ENCODE results near the gene PDZRN3. TPM values are rescaled to one million over a fixed set of nuclear protein-coding genes. Genes with fewer than 3 reads are reported as not detected.

Gene PDZRN3
- total RNA-seq, 1 experiment from 2014 or later = 17.5 TPM

DNA sequence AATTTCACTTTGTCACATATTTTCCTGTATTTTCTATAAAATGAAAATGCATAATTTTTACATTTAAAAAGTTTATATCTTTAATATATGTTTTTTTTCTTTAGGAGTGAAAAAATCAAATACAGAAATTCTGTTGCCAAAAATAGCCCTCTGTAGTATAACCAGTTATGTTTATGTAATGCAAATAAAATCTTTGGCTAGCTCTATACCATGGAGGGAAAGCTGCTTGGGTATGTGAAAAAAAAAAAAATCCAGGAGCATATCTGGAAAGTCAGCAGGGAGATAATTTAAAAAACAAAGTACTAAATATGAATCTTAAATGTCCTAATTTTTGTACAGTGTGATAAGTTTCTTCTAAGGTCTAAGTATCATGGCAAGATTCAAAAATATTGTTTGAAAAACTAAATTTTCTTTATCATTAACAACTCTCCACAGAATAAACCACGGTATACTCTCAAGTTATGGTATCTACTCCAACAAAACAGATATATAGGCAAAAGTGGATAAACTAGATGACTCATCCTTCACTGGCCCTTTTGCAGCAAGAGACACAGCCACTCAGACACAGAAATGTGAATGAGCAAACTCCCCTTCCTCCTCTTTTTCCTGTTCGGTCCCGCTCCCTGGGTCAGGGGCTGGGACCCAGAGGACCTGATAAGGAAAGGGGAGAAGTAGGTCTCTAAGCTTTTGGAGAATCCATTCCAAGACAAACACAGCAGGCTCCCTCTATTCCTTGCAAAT is 66.6 kb downstream of the PDZRN3 start:
- H3K9me2 ChIP-seq (replicated peaks; ENCODE audit: insufficient read depth, low read length) = no peaks in the 10 kb centered on the region
- no peaks in the 10 kb centered on the region for H3K79me2 ChIP-seq (ENCODE audit: low read length)
- no peaks in the 10 kb centered on the region for H3K36me3 ChIP-seq (ENCODE audit: insufficient read depth, low read length)
- H3K9ac ChIP-seq (ENCODE audit: low read length) = no peak overlapping the region
- no peak for DNase-seq
- H4K20me1 ChIP-seq (ENCODE audit: insufficient read depth, low read depth, low read length) = no peaks in the 10 kb centered on the region
- H3K9me3 ChIP-seq (ENCODE audit: low read length) = no peaks in the 10 kb centered on the region
- H3K27me3 ChIP-seq (ENCODE audit: low read length) = no peaks in the 10 kb centered on the region
- H3K27ac ChIP-seq (ENCODE audit: low read length) = no peak overlapping the region
- H3K4me3 ChIP-seq (ENCODE audit: low read length) = no peak overlapping the region
- H3K4me2 ChIP-seq (ENCODE audit: low read depth, low read length, poor library complexity, severe bottlenecking) = no peak overlapping the region
- H2AFZ ChIP-seq (ENCODE audit: low read length) = no peak overlapping the region
- H3K4me1 ChIP-seq (ENCODE audit: low read length) = no peaks in the 10 kb centered on the region

DNA sequence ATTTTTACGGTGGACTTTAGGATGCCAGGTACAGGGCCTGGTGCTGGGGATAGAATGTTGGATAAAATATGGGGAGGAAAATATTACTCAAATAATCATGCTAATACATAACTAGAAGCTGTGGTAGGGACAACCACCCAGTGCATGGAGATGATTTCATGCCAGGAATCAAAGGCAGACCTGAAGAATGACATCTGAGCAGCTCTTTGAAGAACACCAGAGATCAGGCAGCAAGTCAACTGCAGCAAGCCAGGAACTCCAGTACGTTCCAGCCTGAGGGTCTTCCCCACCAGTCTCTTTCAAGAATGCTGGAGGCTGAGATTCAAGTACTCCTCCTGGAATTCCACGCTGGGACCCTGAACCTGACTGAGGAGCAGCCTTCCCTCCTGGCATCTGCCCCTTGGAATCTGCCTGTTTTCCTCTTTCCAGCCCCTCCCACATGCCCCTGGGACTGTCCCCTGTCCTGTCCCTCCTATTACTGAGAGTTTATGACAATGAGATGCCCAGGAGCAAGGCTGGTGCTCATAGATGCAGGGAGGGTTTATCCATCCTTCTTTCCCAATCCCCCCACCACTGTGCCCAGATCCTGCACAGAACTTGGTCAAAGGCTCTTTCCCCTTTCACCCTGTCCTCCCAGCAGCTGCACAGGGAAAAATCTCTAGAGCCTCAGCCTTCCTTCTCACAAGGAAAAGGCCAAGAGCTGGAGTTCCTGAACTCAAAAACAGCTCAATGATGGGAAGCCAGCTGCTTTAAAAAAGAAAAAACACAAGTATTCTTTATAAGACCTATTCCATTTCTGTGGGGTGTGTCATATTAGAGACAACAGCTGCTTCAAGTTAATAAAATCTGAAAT is 68.0 kb downstream of the PDZRN3 start:
- Histone ChIP-seq H3K79me2 (ENCODE audit: low read length) (no peaks in the 10 kb centered on the region), H4K20me1 (ENCODE audit: insufficient read depth, low read depth, low read length) (no peaks in the 10 kb centered on the region)

DNA sequence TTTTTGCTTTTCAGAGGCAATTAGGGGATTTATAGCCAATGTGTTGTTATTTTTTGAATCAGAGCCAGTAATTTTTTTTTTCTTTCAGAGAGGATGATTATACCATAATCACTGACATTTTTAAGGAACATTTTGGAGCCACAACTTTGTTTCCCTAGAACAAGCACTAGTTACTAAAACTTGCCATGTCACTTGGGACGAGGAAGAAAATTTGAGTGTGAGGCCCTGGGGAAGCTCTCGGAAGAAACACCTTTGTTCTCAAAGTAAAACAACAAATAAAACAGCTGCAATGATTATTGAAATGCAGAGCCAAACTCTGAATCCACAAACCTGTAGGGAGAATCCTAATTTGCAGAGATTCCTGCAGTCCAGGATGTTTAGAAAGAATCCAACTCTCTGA is 69.7 kb downstream of the PDZRN3 start:
- Histone ChIP-seq H3K9me3 (ENCODE audit: low read length) (no peaks in the 10 kb centered on the region), H3K9ac (ENCODE audit: low read length) (no peak overlapping the region), H3K4me3 (ENCODE audit: low read length) (no peak overlapping the region), H3K79me2 (ENCODE audit: low read length) (no peaks in the 10 kb centered on the region), H2AFZ (ENCODE audit: low read length) (no peak overlapping the region), H3K36me3 (ENCODE audit: insufficient read depth, low read length) (no peaks in the 10 kb centered on the region), H4K20me1 (ENCODE audit: insufficient read depth, low read depth, low read length) (no peaks in the 10 kb centered on the region), H3K27me3 (ENCODE audit: low read length) (no peaks in the 10 kb centered on the region), H3K4me2 (ENCODE audit: low read depth, low read length, poor library complexity, severe bottlenecking) (no peak overlapping the region), H3K4me1 (ENCODE audit: low read length) (no peaks in the 10 kb centered on the region), H3K9me2 (replicated peaks; ENCODE audit: insufficient read depth, low read length) (no peaks in the 10 kb centered on the region), H3K27ac (ENCODE audit: low read length) (no peak overlapping the region)
- no peak for DNase-seq

More for the DNA sequence above, 68.0 kb downstream of the PDZRN3 start:
- DNase-seq = no peak
- no peak overlapping the region for H3K4me2 ChIP-seq (ENCODE audit: low read depth, low read length, poor library complexity, severe bottlenecking)
- H3K9me3 ChIP-seq (ENCODE audit: low read length) = no peaks in the 10 kb centered on the region
- no peak overlapping the region for H3K9ac ChIP-seq (ENCODE audit: low read length)
- no peak overlapping the region for H2AFZ ChIP-seq (ENCODE audit: low read length)
- H3K27ac ChIP-seq (ENCODE audit: low read length) = no peak overlapping the region
- no peaks in the 10 kb centered on the region for H3K27me3 ChIP-seq (ENCODE audit: low read length)
- no peaks in the 10 kb centered on the region for H3K9me2 ChIP-seq (replicated peaks; ENCODE audit: insufficient read depth, low read length)
- no peak overlapping the region for H3K4me3 ChIP-seq (ENCODE audit: low read length)
- H3K36me3 ChIP-seq (ENCODE audit: insufficient read depth, low read length) = no peaks in the 10 kb centered on the region
- H3K4me1 ChIP-seq (ENCODE audit: low read length) = no peaks in the 10 kb centered on the region

DNA sequence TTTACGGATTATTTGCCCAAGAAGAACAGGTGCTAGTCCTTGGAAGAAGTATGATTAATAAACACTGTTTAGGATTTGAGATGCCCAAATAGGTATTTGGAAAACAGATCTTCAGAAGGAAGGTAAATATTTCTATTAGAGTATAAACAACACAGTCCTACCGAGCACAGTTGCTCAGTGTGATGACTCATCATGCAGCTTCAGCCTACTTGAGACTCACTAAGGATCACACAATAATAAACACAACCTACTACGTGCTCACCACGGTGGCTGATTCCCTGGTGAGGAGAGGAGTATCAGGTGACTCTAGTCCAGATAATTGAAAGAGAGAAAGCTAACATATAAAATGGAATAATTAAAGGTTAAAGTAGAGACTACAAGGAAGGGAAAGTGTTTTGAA is 72.0 kb downstream of the PDZRN3 start:
- Histone ChIP-seq H3K4me2 (ENCODE audit: low read depth, low read length, poor library complexity, severe bottlenecking) (no peak overlapping the region), H4K20me1 (ENCODE audit: insufficient read depth, low read depth, low read length) (no peaks in the 10 kb centered on the region), H3K9me2 (replicated peaks; ENCODE audit: insufficient read depth, low read length) (no peaks in the 10 kb centered on the region)

DNA sequence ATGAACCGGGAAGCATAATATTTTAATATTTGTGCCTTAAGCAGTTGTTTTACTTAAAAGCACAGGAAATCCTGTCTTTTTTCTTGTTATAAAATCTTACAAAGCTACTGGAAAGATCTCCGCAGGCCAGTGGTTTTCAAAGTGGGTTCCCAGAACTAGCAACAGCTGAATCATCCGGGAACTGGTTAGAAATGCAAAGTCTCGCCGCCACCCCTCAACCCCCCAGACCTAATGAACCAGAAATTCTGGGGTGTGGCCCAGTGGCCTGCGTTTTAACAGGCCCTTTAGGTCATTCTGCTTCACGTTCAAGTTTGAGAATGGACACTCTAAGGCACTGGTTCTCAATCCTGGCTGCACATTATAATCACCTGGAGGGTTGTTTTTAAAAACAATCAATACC is 74.7 kb downstream of the PDZRN3 start:
- no peaks in the 10 kb centered on the region for H4K20me1 ChIP-seq (ENCODE audit: insufficient read depth, low read depth, low read length)
- H3K4me1 ChIP-seq (ENCODE audit: low read length) = no peaks in the 10 kb centered on the region
- no peaks in the 10 kb centered on the region for H3K36me3 ChIP-seq (ENCODE audit: insufficient read depth, low read length)
- no peak overlapping the region for H2AFZ ChIP-seq (ENCODE audit: low read length)
- H3K9me2 ChIP-seq (replicated peaks; ENCODE audit: insufficient read depth, low read length) = no peaks in the 10 kb centered on the region
- H3K79me2 ChIP-seq (ENCODE audit: low read length) = no peaks in the 10 kb centered on the region
- H3K4me3 ChIP-seq (ENCODE audit: low read length) = no peak overlapping the region
- no peak overlapping the region for H3K27ac ChIP-seq (ENCODE audit: low read length)
- H3K9ac ChIP-seq (ENCODE audit: low read length) = no peak overlapping the region
- no peaks in the 10 kb centered on the region for H3K27me3 ChIP-seq (ENCODE audit: low read length)
- H3K9me3 ChIP-seq (ENCODE audit: low read length) = no peaks in the 10 kb centered on the region
- H3K4me2 ChIP-seq (ENCODE audit: low read depth, low read length, poor library complexity, severe bottlenecking) = no peak overlapping the region
- DNase-seq = no peak

More for the DNA sequence above, 72.0 kb downstream of the PDZRN3 start:
- Histone ChIP-seq H2AFZ (ENCODE audit: low read length) (no peak overlapping the region), H3K9me3 (ENCODE audit: low read length) (no peaks in the 10 kb centered on the region), H3K27ac (ENCODE audit: low read length) (no peak overlapping the region), H3K4me1 (ENCODE audit: low read length) (no peaks in the 10 kb centered on the region), H3K36me3 (ENCODE audit: insufficient read depth, low read length) (no peaks in the 10 kb centered on the region), H3K27me3 (ENCODE audit: low read length) (no peaks in the 10 kb centered on the region), H3K4me3 (ENCODE audit: low read length) (no peak overlapping the region), H3K9ac (ENCODE audit: low read length) (no peak overlapping the region), H3K79me2 (ENCODE audit: low read length) (no peaks in the 10 kb centered on the region)
- DNase-seq = no peak

DNA sequence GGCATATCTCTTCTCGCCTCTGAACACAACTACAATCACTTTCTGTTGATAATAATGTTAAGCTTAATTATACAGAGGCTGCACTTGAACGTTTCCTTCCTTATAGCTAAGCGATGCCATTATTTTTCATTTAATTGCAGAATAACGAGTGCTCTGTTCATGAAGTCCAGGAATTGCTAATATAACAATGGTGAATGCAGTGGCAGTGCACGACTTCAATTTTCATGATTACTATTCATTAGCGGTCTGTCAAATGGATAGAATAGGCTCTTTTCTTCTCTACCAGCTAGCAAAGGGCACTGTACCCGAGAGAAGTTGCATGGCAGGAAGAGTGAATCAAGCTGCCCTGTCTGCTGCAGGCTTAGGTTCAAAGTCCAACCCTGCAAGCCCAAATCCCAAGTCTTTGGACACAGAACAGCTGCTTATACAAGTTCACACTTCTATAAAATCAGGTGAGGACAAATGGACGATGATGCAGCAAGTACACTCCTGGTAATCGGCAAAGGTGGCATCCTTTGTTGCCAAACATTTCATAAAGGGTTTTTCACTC is 75.6 kb downstream of the PDZRN3 start:
- H3K27me3 ChIP-seq (ENCODE audit: low read length) = no peaks in the 10 kb centered on the region
- H2AFZ ChIP-seq (ENCODE audit: low read length) = no peak overlapping the region
- H4K20me1 ChIP-seq (ENCODE audit: insufficient read depth, low read depth, low read length) = no peaks in the 10 kb centered on the region
- no peaks in the 10 kb centered on the region for H3K4me1 ChIP-seq (ENCODE audit: low read length)
- H3K9ac ChIP-seq (ENCODE audit: low read length) = no peak overlapping the region
- H3K36me3 ChIP-seq (ENCODE audit: insufficient read depth, low read length) = no peaks in the 10 kb centered on the region
- H3K4me3 ChIP-seq (ENCODE audit: low read length) = no peak overlapping the region
- H3K4me2 ChIP-seq (ENCODE audit: low read depth, low read length, poor library complexity, severe bottlenecking) = no peak overlapping the region
- H3K9me2 ChIP-seq (replicated peaks; ENCODE audit: insufficient read depth, low read length) = no peaks in the 10 kb centered on the region
- no peak for DNase-seq
- H3K27ac ChIP-seq (ENCODE audit: low read length) = no peak overlapping the region
- H3K79me2 ChIP-seq (ENCODE audit: low read length) = no peaks in the 10 kb centered on the region
- H3K9me3 ChIP-seq (ENCODE audit: low read length) = no peaks in the 10 kb centered on the region

DNA sequence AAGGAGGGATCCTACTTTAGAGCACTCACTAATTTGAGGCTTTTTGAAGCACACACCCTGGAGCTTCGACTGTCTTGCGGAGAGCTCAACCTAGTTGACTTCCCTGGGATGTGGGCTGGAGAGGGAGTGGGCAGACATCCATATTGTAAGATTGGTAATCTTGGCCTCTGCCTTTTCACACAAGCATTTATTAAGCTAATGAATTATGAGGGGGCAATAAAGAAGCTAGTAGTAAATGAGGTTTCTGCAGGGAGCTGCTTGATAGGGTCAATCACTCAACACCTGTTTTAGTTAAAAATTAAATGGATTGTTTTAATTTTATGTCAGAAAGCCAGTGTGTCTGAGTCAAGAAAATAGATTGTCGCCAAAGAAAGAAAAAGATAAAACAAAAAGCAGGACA is 76.3 kb downstream of the PDZRN3 start:
- Histone ChIP-seq H4K20me1 (ENCODE audit: insufficient read depth, low read depth, low read length) (no peaks in the 10 kb centered on the region), H3K36me3 (ENCODE audit: insufficient read depth, low read length) (no peaks in the 10 kb centered on the region), H3K27me3 (ENCODE audit: low read length) (no peaks in the 10 kb centered on the region), H2AFZ (ENCODE audit: low read length) (no peak overlapping the region), H3K9me2 (replicated peaks; ENCODE audit: insufficient read depth, low read length) (no peaks in the 10 kb centered on the region), H3K4me2 (ENCODE audit: low read depth, low read length, poor library complexity, severe bottlenecking) (no peak overlapping the region), H3K27ac (ENCODE audit: low read length) (no peak overlapping the region), H3K4me1 (ENCODE audit: low read length) (no peaks in the 10 kb centered on the region), H3K9me3 (ENCODE audit: low read length) (no peaks in the 10 kb centered on the region), H3K9ac (ENCODE audit: low read length) (no peak overlapping the region), H3K4me3 (ENCODE audit: low read length) (no peak overlapping the region), H3K79me2 (ENCODE audit: low read length) (no peaks in the 10 kb centered on the region)
- no peak for DNase-seq

Data from Karpas-422 (cell line).